DND-41 (cell line): ENCODE results near the gene CLEC17A.

Source experiments
- ATAC-seq: fragments of 200-7000 bp; cut with Tn5 transposase; 3 replicates; pipeline ENCODE4 v1.9.1; 2021; ENCODE audit warnings: low read depth; ENCODE audit not compliant: insufficient read depth
- DNase-seq: peaks from one replicate; pipeline ENCODE4 v3.0.0-alpha.2; 2020
- H2AFZ ChIP-seq: 2 replicates; pipeline ENCODE4 v1.6.0; 2012; ENCODE audit warnings: low read depth, low read length
- H3K27ac ChIP-seq: 2 replicates; pipeline ENCODE4 v1.5.1; 2012; ENCODE audit warnings: low read length, inconsistent platforms
- H3K27me3 ChIP-seq: fragments of 200-600 bp; sonication (generic); 2 replicates; pipeline ENCODE4 v1.6.0; 2012; ENCODE audit warnings: low read length, mild to moderate bottlenecking, inconsistent platforms; ENCODE audit not compliant: insufficient read depth, poor library complexity
- H3K36me3 ChIP-seq: 2 replicates; pipeline ENCODE4 v1.5.1; 2012; ENCODE audit warnings: low read length, inconsistent platforms; ENCODE audit not compliant: insufficient read depth
- H3K4me1 ChIP-seq: 2 replicates; pipeline ENCODE4 v1.5.1; 2012; ENCODE audit warnings: mild to moderate bottlenecking, low read length; ENCODE audit not compliant: insufficient read depth
- H3K4me2 ChIP-seq: 2 replicates; pipeline ENCODE4 v1.6.0; 2012; ENCODE audit warnings: mild to moderate bottlenecking, moderate library complexity, low read length, inconsistent platforms; ENCODE audit not compliant: insufficient read depth
- H3K4me3 ChIP-seq, 2 experiments: fragments of 200-600 bp in 1 of 2; shearing (Covaris generic) in 1 of 2; 2 replicates each; pipeline ENCODE4 v1.5.1; 2012 to 2016; ENCODE audit warnings: inconsistent platforms in 2 of 2, low read length in 2 of 2, mild to moderate bottlenecking in 2 of 2, low read depth in 1 of 2, moderate library complexity in 1 of 2
- H3K79me2 ChIP-seq: 2 replicates; pipeline ENCODE4 v1.6.0; 2012; ENCODE audit warnings: low read length, inconsistent platforms; ENCODE audit not compliant: insufficient read depth
- H3K9ac ChIP-seq: 2 replicates; pipeline ENCODE4 v1.6.0; 2012; ENCODE audit warnings: low read depth, mild to moderate bottlenecking, inconsistent platforms, low read length, moderate library complexity
- H3K9me3 ChIP-seq: 2 replicates; pipeline ENCODE4 v1.5.1; 2012; ENCODE audit warnings: low read length, moderate library complexity, mild to moderate bottlenecking, inconsistent platforms; ENCODE audit not compliant: insufficient read depth, severe bottlenecking
- H4K20me1 ChIP-seq: 2 replicates; pipeline ENCODE4 v1.6.0; 2012; ENCODE audit warnings: low read length; ENCODE audit not compliant: insufficient read depth
- EZH2 ChIP-seq: IDR thresholded peaks from 3 replicates; pipeline ENCODE4 v1.6.1; 2012; ENCODE audit warnings: borderline replicate concordance, low read depth, mild to moderate bottlenecking, moderate library complexity, low read length, inconsistent platforms; ENCODE audit not compliant: severe bottlenecking
- TF ChIP-seq, protein P1 (sequence below): IDR thresholded peaks from 2 replicates; pipeline ENCODE4 v1.5.1; 2012; ENCODE audit warnings: borderline replicate concordance, low read length, moderate library complexity, mild to moderate bottlenecking; ENCODE audit not compliant: poor library complexity, severe bottlenecking; ENCODE audit errors: extremely low read depth

CLEC17A gene

DNA sequence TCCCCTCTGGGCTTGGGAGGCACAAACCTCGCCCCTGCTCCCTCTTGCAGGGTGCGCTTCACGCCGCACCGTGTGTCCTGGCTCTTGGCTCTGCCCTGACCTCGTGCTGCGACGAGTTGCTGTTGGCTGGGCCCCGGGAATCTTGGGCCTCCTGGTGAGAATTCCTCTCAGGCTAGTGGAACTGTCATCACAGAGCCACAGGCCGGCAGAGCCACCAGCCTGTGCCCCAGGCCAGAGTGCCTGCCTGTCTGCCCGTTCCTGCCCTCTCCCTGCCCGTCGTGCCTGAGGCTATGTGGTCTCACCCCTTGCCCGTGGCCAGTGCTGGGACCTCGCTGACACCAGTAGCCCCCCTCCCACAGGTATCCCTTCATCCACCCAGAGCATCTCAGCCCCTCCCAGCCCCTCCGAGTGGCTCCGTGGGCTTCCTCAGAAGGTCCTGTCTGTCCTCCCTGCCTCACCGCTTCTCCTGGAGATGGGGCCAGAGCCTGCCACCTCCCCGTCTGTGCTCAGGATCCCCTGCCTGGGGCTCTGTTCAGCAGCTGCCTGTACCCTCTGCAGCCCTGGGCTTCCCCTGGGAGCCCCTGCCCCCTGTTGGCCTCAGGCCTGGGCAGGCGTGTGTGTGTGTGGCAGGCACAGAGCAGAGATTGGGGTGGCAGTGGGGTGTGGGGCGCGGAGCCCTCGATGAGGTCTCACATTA, 24.4 kb upstream of the CLEC17A start:
- no peak for TF ChIP-seq EZH2
- TF ChIP-seq, protein P1, sequence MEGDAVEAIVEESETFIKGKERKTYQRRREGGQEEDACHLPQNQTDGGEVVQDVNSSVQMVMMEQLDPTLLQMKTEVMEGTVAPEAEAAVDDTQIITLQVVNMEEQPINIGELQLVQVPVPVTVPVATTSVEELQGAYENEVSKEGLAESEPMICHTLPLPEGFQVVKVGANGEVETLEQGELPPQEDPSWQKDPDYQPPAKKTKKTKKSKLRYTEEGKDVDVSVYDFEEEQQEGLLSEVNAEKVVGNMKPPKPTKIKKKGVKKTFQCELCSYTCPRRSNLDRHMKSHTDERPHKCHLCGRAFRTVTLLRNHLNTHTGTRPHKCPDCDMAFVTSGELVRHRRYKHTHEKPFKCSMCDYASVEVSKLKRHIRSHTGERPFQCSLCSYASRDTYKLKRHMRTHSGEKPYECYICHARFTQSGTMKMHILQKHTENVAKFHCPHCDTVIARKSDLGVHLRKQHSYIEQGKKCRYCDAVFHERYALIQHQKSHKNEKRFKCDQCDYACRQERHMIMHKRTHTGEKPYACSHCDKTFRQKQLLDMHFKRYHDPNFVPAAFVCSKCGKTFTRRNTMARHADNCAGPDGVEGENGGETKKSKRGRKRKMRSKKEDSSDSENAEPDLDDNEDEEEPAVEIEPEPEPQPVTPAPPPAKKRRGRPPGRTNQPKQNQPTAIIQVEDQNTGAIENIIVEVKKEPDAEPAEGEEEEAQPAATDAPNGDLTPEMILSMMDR: no peak
- Histone ChIP-seq H3K79me2 (peaks cover 84% of the 10 kb centered on the region), H3K27ac (no peak overlapping the region)

DNA sequence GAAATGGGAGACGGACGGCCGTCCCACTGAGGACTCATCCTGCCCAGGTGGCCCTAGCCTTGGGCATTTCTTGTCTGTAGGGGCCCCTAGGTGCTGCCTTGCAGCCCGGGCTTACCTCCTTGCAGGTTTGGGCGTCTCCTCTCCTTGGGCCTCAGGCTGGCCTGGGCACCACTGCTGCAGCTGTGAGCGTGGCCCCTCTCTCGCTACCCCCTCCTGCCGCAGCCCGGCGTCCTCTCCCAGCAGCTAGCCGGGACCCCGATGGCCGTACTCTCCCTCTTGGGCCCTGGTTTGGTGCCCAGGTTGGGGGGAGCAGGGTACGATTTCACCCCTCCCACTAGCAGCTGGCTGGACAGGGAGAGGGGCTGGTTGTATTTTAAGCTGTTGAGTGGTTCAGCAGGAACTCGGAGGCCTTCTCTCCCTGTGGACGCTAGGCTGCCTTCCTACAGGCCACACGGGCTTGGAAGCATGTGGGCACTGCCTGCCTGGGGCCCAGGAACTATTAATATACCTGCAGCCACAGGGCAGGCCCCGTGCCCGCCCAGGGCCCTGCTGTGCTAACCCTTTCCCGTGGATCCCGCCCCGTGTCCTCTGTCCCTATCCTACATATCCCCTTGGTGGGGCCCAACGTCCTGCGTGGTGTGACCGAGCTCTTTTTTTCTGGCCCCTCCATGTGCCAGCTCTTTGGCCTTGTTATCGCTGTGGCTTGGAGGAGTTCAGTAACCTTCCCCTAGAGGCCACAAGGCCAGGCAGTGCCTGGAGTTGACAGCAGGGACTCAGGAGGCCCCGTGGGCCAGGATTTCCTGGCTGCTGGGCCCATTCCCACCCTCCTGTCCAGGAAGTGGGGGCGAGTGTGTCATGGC, 22.7 kb upstream of the CLEC17A start:
- Histone ChIP-seq H4K20me1 (peaks cover 70% of the 10 kb centered on the region), H3K9ac (no peak overlapping the region), H2AFZ (no peak overlapping the region), H3K79me2 (peaks cover 69% of the 10 kb centered on the region), H3K4me1 (no peaks in the 10 kb centered on the region), H3K4me3 (no peak overlapping the region), H3K36me3 (peaks cover 25% of the 10 kb centered on the region), H3K4me2 (no peak overlapping the region), H3K9me3 (no peaks in the 10 kb centered on the region), H3K27me3 (no peaks in the 10 kb centered on the region), H3K27ac (no peak overlapping the region)
- TF ChIP-seq, protein P1: no peak
- TF ChIP-seq EZH2: no peak
- no peak for DNase-seq
- no peak for ATAC-seq

More for the DNA sequence above, 24.4 kb upstream of the CLEC17A start:
- Histone ChIP-seq H2AFZ (no peak overlapping the region), H3K4me2 (no peak overlapping the region), H3K4me1 (no peaks in the 10 kb centered on the region), H4K20me1 (peaks cover 78% of the 10 kb centered on the region), H3K9me3 (no peaks in the 10 kb centered on the region), H3K9ac (no peak overlapping the region), H3K27me3 (no peaks in the 10 kb centered on the region), H3K4me3 (no peak overlapping the region), H3K36me3 (peaks cover 12% of the 10 kb centered on the region)
- ATAC-seq (no peak), DNase-seq (no peak)

DNA sequence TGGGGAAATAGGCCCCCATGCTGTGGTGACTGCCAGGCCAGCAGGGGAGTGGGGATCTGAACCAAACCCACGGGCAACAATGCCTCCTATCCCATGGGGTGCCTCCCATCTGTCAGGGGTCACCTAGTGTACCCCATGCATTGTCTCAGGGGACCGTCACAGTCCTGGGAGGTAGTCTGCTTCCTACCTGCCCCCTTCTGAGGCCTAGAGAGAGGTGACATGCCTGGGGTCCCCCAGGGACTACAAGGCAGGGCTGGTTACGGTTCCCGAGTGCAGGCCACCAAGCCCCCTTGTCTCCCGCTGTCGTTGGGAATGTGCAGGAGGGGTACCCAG, 22.1 kb upstream of the CLEC17A start:
- no peak overlapping the region for H2AFZ ChIP-seq

More for the DNA sequence above, 22.1 kb upstream of the CLEC17A start:
- no peak for ATAC-seq
- no peak overlapping the region for H3K4me2 ChIP-seq
- no peaks in the 10 kb centered on the region for H3K4me1 ChIP-seq
- peaks cover 73% of the 10 kb centered on the region for H4K20me1 ChIP-seq
- no peak overlapping the region for H3K27ac ChIP-seq
- no peaks in the 10 kb centered on the region for H3K27me3 ChIP-seq
- no peak overlapping the region for H3K4me3 ChIP-seq
- no peaks in the 10 kb centered on the region for H3K9me3 ChIP-seq
- H3K9ac ChIP-seq: no peak overlapping the region
- H3K79me2 ChIP-seq: peaks cover 65% of the 10 kb centered on the region
- peaks cover 31% of the 10 kb centered on the region for H3K36me3 ChIP-seq
- no peak for TF ChIP-seq EZH2
- TF ChIP-seq, protein P1: no peak
- no peak for DNase-seq
